Measurements from ENCODE around the gene FDXR.

The FDXR gene

GRCh38 chr17:74855323-74855722 lies 17.5 kb downstream of the FDXR start:
- Histone ChIP-seq H3K23ac (ENCODE audit: low read length) (no peak overlapping the region), H4K5ac (ENCODE audit: low read length) (no peak overlapping the region), H2AK5ac (ENCODE audit: low read length) (no peak overlapping the region), H3K4ac (ENCODE audit: low read depth, low read length) (no peak overlapping the region), H3K27me3 (ENCODE audit: insufficient read depth, low read length, poor library complexity) (peaks cover 32% of the 10 kb centered on the region), H3K4me1 (ENCODE audit: control insufficient read depth, low read depth, low read length) (no peaks in the 10 kb centered on the region), H3K4me3 (ENCODE audit: low read length) (no peak overlapping the region), H4K8ac (ENCODE audit: low read depth, low read length) (no peak overlapping the region), H3K36me3 (ENCODE audit: control insufficient read depth, insufficient read depth, low read length) (no peaks in the 10 kb centered on the region), H3K18ac (ENCODE audit: low read length) (no peak overlapping the region), H3K9ac (ENCODE audit: low read length) (no peak overlapping the region), H3K79me1 (ENCODE audit: low read length) (no peaks in the 10 kb centered on the region), H2BK120ac (ENCODE audit: low read depth, low read length) (no peak overlapping the region), H2BK5ac (ENCODE audit: low read length) (no peak overlapping the region), H2BK15ac (replicated peaks; ENCODE audit: low read depth) (no peak overlapping the region), H3K4me2 (ENCODE audit: low read length) (no peak overlapping the region), H3K27ac (ENCODE audit: low read depth, low read length) (no peak overlapping the region), H3K56ac (ENCODE audit: low read length) (no peak overlapping the region), H3K79me2 (ENCODE audit: control insufficient read depth, insufficient read depth, low read length) (no peaks in the 10 kb centered on the region)
- no CpG with 5 or more reads among the region's 4 CpGs for WGBS (ENCODE audit: extremely low coverage, insufficient coverage, low lambda C conversion rate)
- no peak for DNase-seq

DNA sequence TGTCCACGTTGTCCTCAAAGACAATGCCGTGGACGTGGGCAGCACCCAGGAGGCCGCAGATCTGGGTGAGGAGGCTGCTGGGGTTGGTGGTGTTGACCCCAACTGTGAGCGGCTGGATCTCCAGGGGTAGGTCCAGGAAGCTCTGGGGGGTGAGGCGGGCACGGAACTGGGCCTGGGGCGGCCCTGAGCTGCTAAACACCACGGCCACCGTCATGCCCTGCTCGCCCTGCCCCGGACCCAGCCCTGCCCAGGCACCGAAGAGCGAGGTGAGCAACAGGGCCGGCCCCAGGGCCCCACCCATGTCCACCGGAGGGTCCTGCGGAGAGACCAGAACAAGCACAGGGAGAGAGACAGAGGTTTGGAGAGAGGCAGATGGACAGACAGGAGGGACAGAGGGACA lies 18.0 kb downstream of the FDXR start:
- Histone ChIP-seq H2BK5ac (ENCODE audit: low read length) (no peak overlapping the region), H3K4me3 (ENCODE audit: low read length) (no peak overlapping the region), H4K5ac (ENCODE audit: low read length) (no peak overlapping the region), H2BK120ac (ENCODE audit: low read depth, low read length) (no peak overlapping the region), H2AK5ac (ENCODE audit: low read length) (no peak overlapping the region), H4K8ac (ENCODE audit: low read depth, low read length) (no peak overlapping the region), H3K56ac (ENCODE audit: low read length) (no peak overlapping the region), H3K27ac (ENCODE audit: low read depth, low read length) (no peak overlapping the region), H3K4ac (ENCODE audit: low read depth, low read length) (no peak overlapping the region), H2BK15ac (replicated peaks; ENCODE audit: low read depth) (no peak overlapping the region), H3K79me1 (ENCODE audit: low read length) (no peaks in the 10 kb centered on the region), H3K27me3 (ENCODE audit: insufficient read depth, low read length, poor library complexity) (peaks cover 27% of the 10 kb centered on the region), H3K9ac (ENCODE audit: low read length) (no peak overlapping the region), H3K79me2 (ENCODE audit: control insufficient read depth, insufficient read depth, low read length) (no peaks in the 10 kb centered on the region), H3K4me2 (ENCODE audit: low read length) (no peak overlapping the region), H3K4me1 (ENCODE audit: control insufficient read depth, low read depth, low read length) (no peaks in the 10 kb centered on the region), H3K18ac (ENCODE audit: low read length) (no peak overlapping the region), H3K36me3 (ENCODE audit: control insufficient read depth, insufficient read depth, low read length) (no peaks in the 10 kb centered on the region), H3K23ac (ENCODE audit: low read length) (no peak overlapping the region)
- DNase-seq, result no peak
- WGBS (ENCODE audit: extremely low coverage, insufficient coverage, low lambda C conversion rate), result no CpG with 5 or more reads among the region's 17 CpGs

DNA sequence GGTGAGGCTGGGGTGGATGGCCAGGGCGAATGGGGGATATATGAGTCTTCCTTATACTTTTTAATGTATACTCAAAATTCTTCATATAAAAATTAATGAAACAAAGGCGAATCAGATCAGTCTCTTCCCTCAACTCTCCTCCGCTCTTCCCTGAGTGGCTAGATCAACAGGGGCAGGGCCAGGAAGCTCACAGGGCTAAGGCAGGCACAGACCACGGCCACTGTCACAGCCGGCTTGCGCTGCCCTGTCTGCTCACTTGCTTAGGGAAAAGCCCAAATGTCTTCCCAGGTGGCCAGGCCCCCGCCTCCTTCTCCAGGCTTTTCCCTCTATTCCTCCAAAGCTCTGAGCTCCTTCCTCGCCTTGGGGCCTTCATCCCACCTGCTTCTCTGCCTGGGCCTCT lies 19.1 kb downstream of the FDXR start:
- no peak overlapping the region for H3K23ac ChIP-seq (ENCODE audit: low read length)
- no peak overlapping the region for H3K4ac ChIP-seq (ENCODE audit: low read depth, low read length)
- no peak overlapping the region for H3K27ac ChIP-seq (ENCODE audit: low read depth, low read length)
- no peak overlapping the region for H4K8ac ChIP-seq (ENCODE audit: low read depth, low read length)
- peaks cover 19% of the 10 kb centered on the region for H3K27me3 ChIP-seq (ENCODE audit: insufficient read depth, low read length, poor library complexity)
- H3K79me2 ChIP-seq (ENCODE audit: control insufficient read depth, insufficient read depth, low read length), result no peaks in the 10 kb centered on the region
- no peak overlapping the region for H4K5ac ChIP-seq (ENCODE audit: low read length)
- no peak overlapping the region for H3K56ac ChIP-seq (ENCODE audit: low read length)
- no peaks in the 10 kb centered on the region for H3K79me1 ChIP-seq (ENCODE audit: low read length)
- H3K4me3 ChIP-seq (ENCODE audit: low read length), result no peak overlapping the region
- H3K4me2 ChIP-seq (ENCODE audit: low read length), result no peak overlapping the region
- no peaks in the 10 kb centered on the region for H3K36me3 ChIP-seq (ENCODE audit: control insufficient read depth, insufficient read depth, low read length)
- no peak overlapping the region for H3K9ac ChIP-seq (ENCODE audit: low read length)
- no peak for DNase-seq
- WGBS (ENCODE audit: extremely low coverage, insufficient coverage, low lambda C conversion rate), result no CpG with 5 or more reads among the region's 8 CpGs
- no peaks in the 10 kb centered on the region for H3K4me1 ChIP-seq (ENCODE audit: control insufficient read depth, low read depth, low read length)
- H2BK15ac ChIP-seq (replicated peaks; ENCODE audit: low read depth), result no peak overlapping the region
- no peak overlapping the region for H3K18ac ChIP-seq (ENCODE audit: low read length)
- H2AK5ac ChIP-seq (ENCODE audit: low read length), result no peak overlapping the region
- no peak overlapping the region for H2BK120ac ChIP-seq (ENCODE audit: low read depth, low read length)
- no peak overlapping the region for H2BK5ac ChIP-seq (ENCODE audit: low read length)

DNA sequence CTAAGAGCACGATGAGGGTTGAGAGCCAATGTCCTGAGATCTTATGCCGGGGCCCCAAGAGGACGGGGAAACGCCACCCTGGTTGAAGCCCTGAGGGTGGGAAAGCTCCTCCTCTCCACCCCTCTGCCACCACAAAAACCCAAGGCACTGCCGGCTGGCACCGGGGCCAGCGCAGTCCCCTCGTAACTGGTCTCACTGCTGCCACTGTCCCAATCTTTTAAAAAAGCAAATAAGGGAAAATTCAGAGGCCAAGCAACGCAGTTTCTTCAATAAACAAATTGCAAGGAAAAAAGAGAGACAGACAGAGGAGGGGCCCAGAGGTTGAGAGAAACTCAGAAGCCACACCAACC lies 19.8 kb downstream of the FDXR start:
- Histone ChIP-seq H3K4me3 (ENCODE audit: low read length) (peak overlapping the region; percentile 27), H3K9ac (ENCODE audit: low read length) (peak overlapping the region; percentile 65), H4K8ac (ENCODE audit: low read depth, low read length) (no peak overlapping the region), H3K27me3 (ENCODE audit: insufficient read depth, low read length, poor library complexity) (peaks cover 16% of the 10 kb centered on the region), H2BK5ac (ENCODE audit: low read length) (no peak overlapping the region), H3K56ac (ENCODE audit: low read length) (peak overlapping the region; percentile 75), H2BK15ac (replicated peaks; ENCODE audit: low read depth) (no peak overlapping the region), H3K79me2 (ENCODE audit: control insufficient read depth, insufficient read depth, low read length) (no peaks in the 10 kb centered on the region), H3K4me2 (ENCODE audit: low read length) (peak overlapping the region; percentile 80), H3K23ac (ENCODE audit: low read length) (no peak overlapping the region), H3K27ac (ENCODE audit: low read depth, low read length) (no peak overlapping the region), H3K4ac (ENCODE audit: low read depth, low read length) (no peak overlapping the region), H3K79me1 (ENCODE audit: low read length) (no peaks in the 10 kb centered on the region), H2BK120ac (ENCODE audit: low read depth, low read length) (no peak overlapping the region), H4K5ac (ENCODE audit: low read length) (no peak overlapping the region), H2AK5ac (ENCODE audit: low read length) (no peak overlapping the region), H3K4me1 (ENCODE audit: control insufficient read depth, low read depth, low read length) (no peaks in the 10 kb centered on the region), H3K18ac (ENCODE audit: low read length) (peak overlapping the region; percentile 7), H3K36me3 (ENCODE audit: control insufficient read depth, insufficient read depth, low read length) (no peaks in the 10 kb centered on the region)
- no peak for DNase-seq
- no CpG with 5 or more reads among the region's 9 CpGs for WGBS (ENCODE audit: extremely low coverage, insufficient coverage, low lambda C conversion rate)

DNA sequence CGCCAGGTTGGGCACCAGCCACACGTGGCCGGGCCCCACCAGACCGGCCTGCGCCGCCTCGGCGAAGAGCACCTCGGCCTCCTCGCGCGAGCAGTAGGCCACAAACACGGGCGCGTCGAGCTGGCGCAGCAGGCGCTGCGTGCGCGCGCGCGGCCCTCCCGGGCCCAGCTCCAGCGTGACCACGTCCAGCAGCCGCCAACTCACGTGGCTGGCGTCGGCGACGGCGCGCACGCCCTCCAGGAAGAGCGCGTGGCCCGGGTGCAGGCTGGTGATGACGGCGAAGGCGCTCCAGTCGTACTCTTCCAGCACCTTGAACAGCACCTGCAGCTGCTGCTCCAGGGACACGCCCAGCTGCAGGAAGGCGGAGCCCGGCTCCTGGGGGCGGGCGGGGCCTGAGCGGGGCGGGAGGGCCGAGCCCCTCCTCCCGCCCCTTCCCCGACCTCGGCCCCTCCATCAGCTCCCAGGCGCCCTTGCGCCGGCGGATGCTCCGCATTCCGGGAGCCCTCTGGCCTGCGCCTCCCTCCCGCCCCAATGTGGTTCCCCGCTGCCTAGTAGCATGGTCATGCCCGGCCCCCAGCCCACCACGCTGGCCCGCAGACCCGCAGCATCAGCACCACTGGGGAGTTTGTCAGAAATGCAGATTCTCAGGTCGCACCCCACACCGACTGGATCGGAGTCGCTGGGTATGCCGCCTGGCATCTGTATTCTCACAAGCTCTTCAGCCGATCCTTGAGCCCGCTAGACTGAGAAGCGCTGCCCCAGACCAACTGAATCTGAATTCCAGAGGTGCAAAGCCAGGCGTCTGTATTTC lies 20.4 kb downstream of the FDXR start:
- peak overlapping the region; percentile 7 for H3K18ac ChIP-seq (ENCODE audit: low read length)
- H3K4me1 ChIP-seq (ENCODE audit: control insufficient read depth, low read depth, low read length), result no peaks in the 10 kb centered on the region
- no peak overlapping the region for H2BK15ac ChIP-seq (replicated peaks; ENCODE audit: low read depth)
- no peak overlapping the region for H3K27ac ChIP-seq (ENCODE audit: low read depth, low read length)
- no peak overlapping the region for H4K8ac ChIP-seq (ENCODE audit: low read depth, low read length)
- H2AK5ac ChIP-seq (ENCODE audit: low read length), result no peak overlapping the region
- no CpG with 5 or more reads among the region's 76 CpGs for WGBS (ENCODE audit: extremely low coverage, insufficient coverage, low lambda C conversion rate)
- H3K4me3 ChIP-seq (ENCODE audit: low read length), result peak overlapping the region; percentile 27
- no peaks in the 10 kb centered on the region for H3K36me3 ChIP-seq (ENCODE audit: control insufficient read depth, insufficient read depth, low read length)
- H4K5ac ChIP-seq (ENCODE audit: low read length), result no peak overlapping the region
- H3K4ac ChIP-seq (ENCODE audit: low read depth, low read length), result no peak overlapping the region
- H3K9ac ChIP-seq (ENCODE audit: low read length), result peak overlapping the region; percentile 65
- no peak overlapping the region for H3K23ac ChIP-seq (ENCODE audit: low read length)
- H2BK120ac ChIP-seq (ENCODE audit: low read depth, low read length), result no peak overlapping the region
- H3K27me3 ChIP-seq (ENCODE audit: insufficient read depth, low read length, poor library complexity), result peaks cover 12% of the 10 kb centered on the region
- peak overlapping the region; percentile 80 for H3K4me2 ChIP-seq (ENCODE audit: low read length)
- peak overlapping the region; percentile 75 for H3K56ac ChIP-seq (ENCODE audit: low read length)
- H3K79me2 ChIP-seq (ENCODE audit: control insufficient read depth, insufficient read depth, low read length), result no peaks in the 10 kb centered on the region
- no peaks in the 10 kb centered on the region for H3K79me1 ChIP-seq (ENCODE audit: low read length)
- no peak overlapping the region for H2BK5ac ChIP-seq (ENCODE audit: low read length)
- DNase-seq, result peak; percentile 95

Data from mesendoderm (in vitro differentiated cells).